ENCODE results near the gene PCCB. TPM values are rescaled to one million over a fixed set of nuclear protein-coding genes. Genes with fewer than 3 reads are reported as not detected.
"Not testable (repeated sequence)": the region's sequence is repeated elsewhere in the genome, so short reads cannot be mapped to it uniquely, and the experiment has no call there.

The PCCB gene
- total RNA-seq, 2 experiments from 2014 or later = 39.7 to 51.5 TPM

DNA sequence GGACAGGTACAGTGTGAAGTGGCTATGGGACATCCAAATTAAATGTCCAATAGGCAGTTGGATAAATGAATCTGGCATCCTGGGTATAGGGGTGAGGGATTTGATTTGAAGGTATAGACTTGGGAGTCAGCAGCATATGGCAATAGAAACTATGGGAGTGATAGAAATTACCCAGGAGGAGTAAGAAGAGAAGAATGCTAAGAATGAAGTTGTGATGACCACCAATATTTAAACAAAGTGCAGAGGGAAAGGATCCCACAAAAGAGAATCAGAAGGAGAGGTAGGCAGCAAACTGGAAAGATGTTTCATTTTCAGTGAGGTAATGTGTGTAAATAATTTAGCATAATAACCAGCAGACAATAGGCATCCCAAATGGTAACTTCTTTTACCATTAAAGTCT, 40.2 kb upstream of the PCCB start:
- BruUV-seq (replicated peaks) = no TSS peak
- H3K4me2 ChIP-seq (ENCODE audit: low read length) = no peak overlapping the region
- H2AFZ ChIP-seq (ENCODE audit: low read length) = no peak overlapping the region
- ChIA-PET POLR2A (interaction anchor here (1.4 kb wide), 1 partner anchor 13 kb away, joined by 5 read pairs; no protein-coding TSS in a partner anchor), CTCF (ENCODE audit: unreplicated experiment) (no interaction called here)
- H3K9me2 ChIP-seq (ENCODE audit: insufficient read depth, low read length) = no peaks in the 10 kb centered on the region
- no peak for TF ChIP-seq EZH2phosphoT487 (IDR thresholded peaks at IDR 0.05; ENCODE audit: borderline replicate concordance, low read depth, low read length)
- TF ChIP-seq, protein P1, sequence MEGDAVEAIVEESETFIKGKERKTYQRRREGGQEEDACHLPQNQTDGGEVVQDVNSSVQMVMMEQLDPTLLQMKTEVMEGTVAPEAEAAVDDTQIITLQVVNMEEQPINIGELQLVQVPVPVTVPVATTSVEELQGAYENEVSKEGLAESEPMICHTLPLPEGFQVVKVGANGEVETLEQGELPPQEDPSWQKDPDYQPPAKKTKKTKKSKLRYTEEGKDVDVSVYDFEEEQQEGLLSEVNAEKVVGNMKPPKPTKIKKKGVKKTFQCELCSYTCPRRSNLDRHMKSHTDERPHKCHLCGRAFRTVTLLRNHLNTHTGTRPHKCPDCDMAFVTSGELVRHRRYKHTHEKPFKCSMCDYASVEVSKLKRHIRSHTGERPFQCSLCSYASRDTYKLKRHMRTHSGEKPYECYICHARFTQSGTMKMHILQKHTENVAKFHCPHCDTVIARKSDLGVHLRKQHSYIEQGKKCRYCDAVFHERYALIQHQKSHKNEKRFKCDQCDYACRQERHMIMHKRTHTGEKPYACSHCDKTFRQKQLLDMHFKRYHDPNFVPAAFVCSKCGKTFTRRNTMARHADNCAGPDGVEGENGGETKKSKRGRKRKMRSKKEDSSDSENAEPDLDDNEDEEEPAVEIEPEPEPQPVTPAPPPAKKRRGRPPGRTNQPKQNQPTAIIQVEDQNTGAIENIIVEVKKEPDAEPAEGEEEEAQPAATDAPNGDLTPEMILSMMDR (conservative IDR thresholded peaks at IDR 0.05; ENCODE audit: low read length) = no peak
- H3K79me2 ChIP-seq (ENCODE audit: insufficient read depth, low read depth, low read length) = no peaks in the 10 kb centered on the region
- no peaks in the 10 kb centered on the region for H4K20me1 ChIP-seq (ENCODE audit: insufficient read depth, low read length)
- no peak overlapping the region for H3K4me3 ChIP-seq (ENCODE audit: low read depth, low read length, poor library complexity, severe bottlenecking)
- DNase-seq (ENCODE audit: low spot score) = no peak
- no peaks in the 10 kb centered on the region for H3K4me1 ChIP-seq (ENCODE audit: insufficient read depth, low read length, poor library complexity, severe bottlenecking)
- H3K27ac ChIP-seq (ENCODE audit: low read depth, low read length, poor library complexity, severe bottlenecking) = no peak overlapping the region
- intact Hi-C loops (cut with micrococcal nuclease; ENCODE audit: unreplicated experiment) = no loop called here
- H3K36me3 ChIP-seq (ENCODE audit: insufficient read depth, low read length) = no peaks in the 10 kb centered on the region
- no peaks in the 10 kb centered on the region for H3K9me3 ChIP-seq (ENCODE audit: low read length)

DNA sequence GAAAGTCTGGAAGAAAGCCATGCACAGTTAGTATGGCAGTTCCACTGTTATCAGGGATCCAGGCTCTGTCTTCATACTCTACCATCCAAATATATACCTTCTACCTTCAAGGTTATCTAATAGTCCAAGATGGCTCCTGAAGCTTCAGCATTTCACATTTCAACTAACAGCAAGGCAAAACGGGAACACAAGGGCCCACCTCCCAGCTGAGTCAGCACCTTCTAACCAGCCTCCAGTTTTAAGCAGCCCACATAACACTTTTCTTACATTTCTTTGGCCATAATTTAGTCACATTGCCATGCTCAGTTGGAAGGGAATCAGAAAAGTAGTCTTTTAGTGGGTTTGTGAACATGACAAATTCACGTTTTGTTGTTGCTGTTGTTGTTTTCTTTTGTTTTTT, 38.6 kb upstream of the PCCB start:
- Histone ChIP-seq H3K9me3 (ENCODE audit: low read length) (no peaks in the 10 kb centered on the region), H2AFZ (ENCODE audit: low read length) (no peak overlapping the region), H4K20me1 (ENCODE audit: insufficient read depth, low read length) (no peaks in the 10 kb centered on the region), H3K9me2 (ENCODE audit: insufficient read depth, low read length) (no peaks in the 10 kb centered on the region), H3K79me2 (ENCODE audit: insufficient read depth, low read depth, low read length) (no peaks in the 10 kb centered on the region), H3K4me1 (ENCODE audit: insufficient read depth, low read length, poor library complexity, severe bottlenecking) (no peaks in the 10 kb centered on the region), H3K27ac (ENCODE audit: low read depth, low read length, poor library complexity, severe bottlenecking) (no peak overlapping the region), H3K36me3 (ENCODE audit: insufficient read depth, low read length) (no peaks in the 10 kb centered on the region), H3K4me3 (ENCODE audit: low read depth, low read length, poor library complexity, severe bottlenecking) (no peak overlapping the region), H3K4me2 (ENCODE audit: low read length) (no peak overlapping the region)
- no TSS peak for BruUV-seq (replicated peaks)
- no peak for DNase-seq (ENCODE audit: low spot score)
- ChIA-PET CTCF (ENCODE audit: unreplicated experiment) (no interaction called here), POLR2A (no interaction called here)
- intact Hi-C loops (cut with micrococcal nuclease; ENCODE audit: unreplicated experiment) = no loop called here
- no peak for TF ChIP-seq EZH2phosphoT487 (IDR thresholded peaks at IDR 0.05; ENCODE audit: borderline replicate concordance, low read depth, low read length)
- TF ChIP-seq, protein P1 (conservative IDR thresholded peaks at IDR 0.05; ENCODE audit: low read length) = no peak

DNA sequence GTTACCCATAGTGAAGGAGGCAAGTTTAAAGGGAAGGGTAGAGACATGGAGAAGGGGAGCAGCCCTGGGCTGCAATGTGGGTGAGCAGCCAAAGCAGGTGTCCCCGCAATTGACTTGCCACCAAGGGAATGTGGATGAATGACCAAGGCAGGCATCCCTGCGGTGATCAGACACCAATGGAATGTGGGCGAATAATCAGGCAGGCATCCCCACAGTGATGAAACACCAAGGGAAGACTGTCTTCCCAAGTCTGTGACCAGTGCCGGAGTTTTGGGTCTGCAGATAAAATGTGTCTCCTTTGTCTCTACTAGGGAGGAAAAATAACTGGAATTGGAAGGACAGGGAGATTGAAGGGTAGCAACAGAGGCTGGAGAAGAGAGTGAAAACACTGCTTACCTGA, 27.4 kb upstream of the PCCB start:
- CTCF ChIA-PET (ENCODE audit: unreplicated experiment); H3K79me2 ChIP-seq (ENCODE audit: insufficient read depth, low read depth, low read length); H3K4me3 ChIP-seq (ENCODE audit: low read depth, low read length, poor library complexity, severe bottlenecking); H3K4me2 ChIP-seq (ENCODE audit: low read length); BruUV-seq (replicated peaks); H2AFZ ChIP-seq (ENCODE audit: low read length); POLR2A ChIA-PET; H3K36me3 ChIP-seq (ENCODE audit: insufficient read depth, low read length); H3K9me3 ChIP-seq (ENCODE audit: low read length); H3K9me2 ChIP-seq (ENCODE audit: insufficient read depth, low read length); H3K4me1 ChIP-seq (ENCODE audit: insufficient read depth, low read length, poor library complexity, severe bottlenecking); DNase-seq (ENCODE audit: low spot score); H4K20me1 ChIP-seq (ENCODE audit: insufficient read depth, low read length); H3K27ac ChIP-seq (ENCODE audit: low read depth, low read length, poor library complexity, severe bottlenecking); intact Hi-C loops (cut with micrococcal nuclease; ENCODE audit: unreplicated experiment): not testable (repeated sequence)
